Tibial nerve (tissue), 4 donors: ENCODE data around the gene LMLN. TPM values are rescaled to one million over a fixed set of nuclear protein-coding genes. Genes with fewer than 3 reads are reported as not detected.
"Not testable (repeated sequence)": the region's sequence is repeated elsewhere in the genome, so short reads cannot be mapped to it uniquely, and the experiment has no call there.

ENCODE experiments used
- DNase-seq, 2 donors: peaks; one replicate each; pipeline ENCODE4 v3.0.0-alpha.2; 2019; ENCODE audit warnings: low spot score in 2 of 2
- H3K27ac ChIP-seq, 4 donors: fragments of 200-600 bp; sonication (generic) in 3 of 4; one replicate each; pipeline ENCODE4 v1.5.1; 2017 to 2019; ENCODE audit warnings: mild to moderate bottlenecking in 1 of 4
- H3K27me3 ChIP-seq, 2 donors: fragments of 200-600 bp; sonication (generic) in 1 of 2; one replicate each; pipeline versions ENCODE4 v1.5.1 to v1.6.0; 2017 to 2019
- H3K36me3 ChIP-seq, 3 donors: fragments of 200-600 bp; sonication (generic); one replicate each; pipeline ENCODE4 v1.5.1; 2018 to 2019
- H3K4me1 ChIP-seq, 4 donors: fragments of 200-600 bp; sonication (generic) in 3 of 4; one replicate each; pipeline ENCODE4 v1.5.1; 2017 to 2019
- H3K4me3 ChIP-seq, 4 donors: fragments of 200-600 bp; sonication (generic) in 3 of 4; one replicate each; pipeline ENCODE4 v1.5.1; 2017 to 2019; ENCODE audit warnings: mild to moderate bottlenecking in 1 of 4, moderate library complexity in 1 of 4
- H3K9me3 ChIP-seq, 4 donors: fragments of 200-600 bp; sonication (generic) in 3 of 4; one replicate each; pipeline ENCODE4 v1.5.1; 2017 to 2019
- EP300 ChIP-seq, 2 donors: sonication (generic); formaldehyde crosslinking; IDR thresholded peaks; one replicate each; pipeline ENCODE4 v1.6.1; 2017; ENCODE audit warnings: antibody characterized with exemption in 2 of 2, mild to moderate bottlenecking in 1 of 2
- POLR2A ChIP-seq, 2 donors: fragments of 450-650 bp; IDR thresholded peaks; one replicate each; pipeline ENCODE4 v1.6.1; 2017; ENCODE audit warnings: antibody characterized with exemption in 2 of 2, mild to moderate bottlenecking in 2 of 2, moderate library complexity in 2 of 2
- WGBS, 2 donors: methylation state at CpG; one replicate each; pipeline ENCODE4 v1.1.5; 2018; 5-methylcytosine and 5-hydroxymethylcytosine counted together
- total RNA-seq, 4 donors: library from RNA; depleted of rRNA; stranded (reverse); fragments of >200 nt; gene quantifications; one replicate each; pipeline ENCODE4 v1.1.0, GENCODE V29; 2016
- TF ChIP-seq, protein P1 (sequence below), 5 experiments: fragments of 200-600 bp in 3 of 5; fragments of 450-650 bp in 2 of 5; sonication (generic) in 3 of 5; IDR thresholded peaks; one replicate each; pipeline ENCODE4 v1.5.1; 2016 to 2019; ENCODE audit warnings: antibody characterized with exemption in 5 of 5, mild to moderate bottlenecking in 3 of 5, moderate library complexity in 2 of 5

LMLN gene, protein sequence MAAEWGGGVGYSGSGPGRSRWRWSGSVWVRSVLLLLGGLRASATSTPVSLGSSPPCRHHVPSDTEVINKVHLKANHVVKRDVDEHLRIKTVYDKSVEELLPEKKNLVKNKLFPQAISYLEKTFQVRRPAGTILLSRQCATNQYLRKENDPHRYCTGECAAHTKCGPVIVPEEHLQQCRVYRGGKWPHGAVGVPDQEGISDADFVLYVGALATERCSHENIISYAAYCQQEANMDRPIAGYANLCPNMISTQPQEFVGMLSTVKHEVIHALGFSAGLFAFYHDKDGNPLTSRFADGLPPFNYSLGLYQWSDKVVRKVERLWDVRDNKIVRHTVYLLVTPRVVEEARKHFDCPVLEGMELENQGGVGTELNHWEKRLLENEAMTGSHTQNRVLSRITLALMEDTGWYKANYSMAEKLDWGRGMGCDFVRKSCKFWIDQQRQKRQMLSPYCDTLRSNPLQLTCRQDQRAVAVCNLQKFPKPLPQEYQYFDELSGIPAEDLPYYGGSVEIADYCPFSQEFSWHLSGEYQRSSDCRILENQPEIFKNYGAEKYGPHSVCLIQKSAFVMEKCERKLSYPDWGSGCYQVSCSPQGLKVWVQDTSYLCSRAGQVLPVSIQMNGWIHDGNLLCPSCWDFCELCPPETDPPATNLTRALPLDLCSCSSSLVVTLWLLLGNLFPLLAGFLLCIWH
- total RNA-seq, result 1 to 10 TPM; 5.7 to 9.0 (median 7.1) TPM

DNA sequence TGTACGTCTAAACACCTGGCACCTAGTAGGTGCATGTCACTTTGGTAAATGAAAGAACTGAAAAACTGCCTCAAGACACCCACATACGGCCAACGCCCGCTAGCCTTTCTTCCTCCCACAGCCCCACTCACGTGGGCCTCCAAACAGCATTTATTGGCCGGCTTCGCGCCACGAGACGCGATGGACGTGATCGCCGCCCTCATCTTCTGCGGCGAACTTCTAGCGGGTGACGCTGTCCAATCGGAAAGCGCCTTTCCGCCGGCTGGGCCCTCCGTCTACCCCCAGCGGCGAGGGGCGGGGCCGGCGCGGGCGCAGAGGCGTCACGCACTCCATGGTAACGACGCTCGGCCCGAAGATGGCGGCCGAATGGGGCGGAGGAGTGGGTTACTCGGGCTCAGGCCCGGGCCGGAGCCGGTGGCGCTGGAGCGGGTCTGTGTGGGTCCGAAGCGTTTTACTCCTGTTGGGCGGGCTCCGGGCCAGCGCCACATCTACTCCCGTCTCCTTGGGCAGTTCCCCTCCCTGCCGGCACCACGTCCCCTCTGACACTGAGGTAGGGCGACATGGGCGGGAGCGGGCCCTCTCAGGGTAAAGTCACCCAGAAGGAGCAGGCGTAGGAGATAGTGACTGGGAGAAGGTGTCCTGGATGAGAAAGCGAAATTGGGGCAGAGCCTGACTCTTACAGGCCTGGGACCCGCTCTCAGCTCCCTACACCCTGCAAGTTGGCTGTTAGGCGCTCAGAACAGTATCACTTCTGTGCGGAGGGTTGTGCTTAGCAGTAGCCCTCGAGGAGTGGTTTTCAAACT, at the start of gene LMLN:
Gene LMLN (plus strand): TSS at position 327 of the 803 bp plus-strand sequence. CDS start 29 bp downstream, at position 356.
- TF ChIP-seq POLR2A (IDR thresholded peaks at IDR 0.05), result peak; percentile 44 to 70
- peak; percentile 80 to 94 for TF ChIP-seq EP300 (IDR thresholded peaks at IDR 0.05)
- TF ChIP-seq, protein P1, sequence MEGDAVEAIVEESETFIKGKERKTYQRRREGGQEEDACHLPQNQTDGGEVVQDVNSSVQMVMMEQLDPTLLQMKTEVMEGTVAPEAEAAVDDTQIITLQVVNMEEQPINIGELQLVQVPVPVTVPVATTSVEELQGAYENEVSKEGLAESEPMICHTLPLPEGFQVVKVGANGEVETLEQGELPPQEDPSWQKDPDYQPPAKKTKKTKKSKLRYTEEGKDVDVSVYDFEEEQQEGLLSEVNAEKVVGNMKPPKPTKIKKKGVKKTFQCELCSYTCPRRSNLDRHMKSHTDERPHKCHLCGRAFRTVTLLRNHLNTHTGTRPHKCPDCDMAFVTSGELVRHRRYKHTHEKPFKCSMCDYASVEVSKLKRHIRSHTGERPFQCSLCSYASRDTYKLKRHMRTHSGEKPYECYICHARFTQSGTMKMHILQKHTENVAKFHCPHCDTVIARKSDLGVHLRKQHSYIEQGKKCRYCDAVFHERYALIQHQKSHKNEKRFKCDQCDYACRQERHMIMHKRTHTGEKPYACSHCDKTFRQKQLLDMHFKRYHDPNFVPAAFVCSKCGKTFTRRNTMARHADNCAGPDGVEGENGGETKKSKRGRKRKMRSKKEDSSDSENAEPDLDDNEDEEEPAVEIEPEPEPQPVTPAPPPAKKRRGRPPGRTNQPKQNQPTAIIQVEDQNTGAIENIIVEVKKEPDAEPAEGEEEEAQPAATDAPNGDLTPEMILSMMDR (IDR thresholded peaks at IDR 0.05), result peak in 1 of 5 experiments; percentile 37
- peaks cover 0 to 20% (median 5%) of the 10 kb centered on the region in 3 donors for H3K36me3 ChIP-seq
- peak within 1 kb of the TSS; percentile 70 to 92 (median 78) for H3K4me3 ChIP-seq
- 0 to 1% methylated on average over 18 to 57 of the region's 62 CpGs for WGBS, 2 donors
- no peaks in the 10 kb centered on the region for H3K9me3 ChIP-seq
- peak within 1 kb of the TSS; percentile 6 to 85 (median 79) for H3K27ac ChIP-seq
- H3K27me3 ChIP-seq, result no peaks in the 10 kb centered on the region
- peaks cover 0 to 42% (median 20%) of the 10 kb centered on the region in 4 donors for H3K4me1 ChIP-seq
- DNase-seq, result peak; percentile 88 to 89

DNA sequence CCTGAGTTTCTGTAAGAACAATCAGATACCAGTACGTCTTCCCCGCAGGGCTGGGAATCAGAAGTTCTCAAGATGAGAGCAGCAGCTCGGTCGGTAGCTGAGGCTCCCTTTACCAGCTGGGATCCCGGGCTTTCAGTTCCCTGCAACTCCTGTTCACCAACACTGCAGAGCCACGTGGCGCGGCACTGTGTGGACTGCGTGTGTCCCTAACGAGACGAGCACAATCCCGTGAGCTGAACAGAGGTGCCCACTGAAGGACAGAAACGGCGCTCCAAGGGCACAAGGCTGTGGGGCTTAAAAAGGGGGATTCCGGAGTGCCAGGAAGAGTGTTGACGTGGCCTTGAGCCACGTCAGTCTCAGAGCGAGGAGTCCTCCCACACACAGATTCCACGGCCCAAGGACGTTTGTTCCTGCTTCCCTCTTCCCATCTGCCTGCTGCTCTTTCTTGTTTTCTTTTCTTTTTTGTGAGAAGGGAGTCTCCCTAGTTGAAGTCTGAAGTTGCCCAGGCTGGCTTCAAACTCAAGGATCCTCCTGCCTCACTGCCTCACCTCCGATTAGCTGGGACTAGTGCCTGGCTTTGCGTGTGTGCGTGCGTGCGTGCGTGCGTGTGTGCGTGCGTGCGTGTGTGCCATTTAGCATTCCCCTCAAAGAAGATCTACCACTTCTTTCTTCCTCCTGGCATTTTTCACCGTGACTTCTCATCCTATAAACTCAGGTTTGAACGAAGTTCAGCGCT, 47.1 kb upstream of the LMLN start:
- peaks cover 0 to 4% (median 0%) of the 10 kb centered on the region in 3 donors for H3K36me3 ChIP-seq
- no peaks in the 10 kb centered on the region for H3K9me3 ChIP-seq
- no peaks in the 10 kb centered on the region for H3K27me3 ChIP-seq
- peak overlapping the region in 2 of 4 donors; percentile 33 to 42 for H3K27ac ChIP-seq
- DNase-seq, result no peak
- peak overlapping the region in 1 of 4 donors; percentile 27 for H3K4me3 ChIP-seq
- WGBS, 2 donors, result 83% methylated on average over 33 of the region's 33 CpGs
- H3K4me1 ChIP-seq, result no peaks in the 10 kb centered on the region
- no peak for TF ChIP-seq POLR2A (IDR thresholded peaks at IDR 0.05)
- no peak for TF ChIP-seq EP300 (IDR thresholded peaks at IDR 0.05)
- TF ChIP-seq, protein P1 (IDR thresholded peaks at IDR 0.05), result no peak

DNA sequence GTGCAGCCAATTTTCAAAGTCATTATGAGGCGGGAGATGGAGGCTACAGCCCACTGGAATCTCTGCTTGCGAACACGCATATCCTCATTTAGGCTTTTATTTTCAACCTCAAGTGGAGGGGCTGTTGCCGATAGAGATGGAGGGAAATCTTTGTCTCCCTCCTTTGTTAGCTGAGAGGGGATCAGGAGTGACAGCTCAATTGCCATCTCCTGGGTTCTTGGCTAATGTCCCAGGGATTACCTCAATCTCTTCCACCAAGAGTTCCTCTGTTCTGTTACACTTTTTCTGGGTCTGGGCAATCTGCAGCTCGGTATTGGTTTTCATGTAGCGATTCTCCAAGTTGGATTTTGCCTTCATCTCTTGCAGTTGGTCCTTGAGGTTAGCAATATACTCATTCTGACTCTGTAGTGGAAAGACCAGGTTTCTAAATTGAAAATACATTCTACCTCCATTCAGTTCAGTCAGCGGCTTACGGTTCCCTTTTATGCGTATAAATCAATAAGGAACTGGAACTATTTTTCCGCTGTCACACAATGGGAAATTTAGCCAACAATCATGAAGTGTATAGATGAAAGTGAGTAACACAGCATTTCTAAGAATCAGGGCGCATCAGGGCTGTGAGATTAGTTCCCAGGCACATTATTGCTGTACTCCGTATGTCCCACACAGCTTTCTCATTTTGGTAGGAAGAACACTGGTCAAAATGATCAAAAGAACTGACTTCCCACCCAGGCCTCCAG, 46.2 kb upstream of the LMLN start:
- 93 to 97% methylated on average over 12 of the region's 12 CpGs for whole genome bisulfite sequencing, 2 donors
- no peak overlapping the region for H3K27ac ChIP-seq
- no peak overlapping the region for H3K4me3 ChIP-seq
- no peaks in the 10 kb centered on the region for H3K27me3 ChIP-seq
- no peak for TF ChIP-seq EP300 (IDR thresholded peaks at IDR 0.05)
- TF ChIP-seq POLR2A (IDR thresholded peaks at IDR 0.05), result no peak
- TF ChIP-seq, protein P1 (IDR thresholded peaks at IDR 0.05), result no peak
- DNase-seq, result no peak
- H3K4me1 ChIP-seq, result no peaks in the 10 kb centered on the region
- H3K9me3 ChIP-seq, result no peaks in the 10 kb centered on the region
- peaks cover 0 to 7% (median 0%) of the 10 kb centered on the region in 3 donors for H3K36me3 ChIP-seq

DNA sequence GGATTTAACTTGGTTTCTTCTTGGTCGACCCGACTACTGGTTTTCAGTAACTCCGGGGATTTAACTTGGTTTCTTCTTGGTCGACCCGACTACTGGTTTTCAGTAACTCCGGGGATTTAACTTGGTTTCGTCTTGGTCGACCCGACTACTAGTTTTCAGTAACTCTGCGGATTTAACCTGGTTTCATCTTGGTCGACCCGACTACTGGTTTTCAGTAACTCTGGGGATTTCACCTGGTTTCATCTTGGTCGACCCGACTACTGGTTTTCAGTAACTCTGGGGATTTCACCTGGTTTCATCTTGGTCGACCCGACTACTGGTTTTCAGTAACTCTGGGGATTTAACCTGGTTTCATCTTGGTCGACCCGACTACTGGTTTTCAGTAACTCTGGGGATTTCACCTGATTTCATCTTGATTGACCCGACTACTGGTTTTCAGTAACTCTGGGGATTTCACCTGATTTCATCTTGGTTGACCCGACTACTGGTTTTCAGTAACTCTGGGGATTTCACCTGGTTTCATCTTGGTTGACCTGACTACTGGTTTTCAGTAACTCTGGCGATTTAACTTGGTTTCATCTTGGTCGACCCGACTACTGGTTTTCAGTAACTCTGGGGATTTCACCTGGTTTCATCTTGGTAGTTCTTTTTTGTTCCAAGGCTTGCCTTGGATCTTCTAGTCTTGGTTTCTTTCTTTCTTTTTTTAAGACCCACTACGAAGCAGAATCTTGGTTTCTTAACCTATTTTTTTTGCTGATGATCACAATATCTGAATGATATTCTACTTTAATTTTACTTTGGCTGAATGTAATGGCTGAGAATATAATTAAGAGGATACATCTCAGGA, 38.4 kb upstream of the LMLN start:
- WGBS, 2 donors, result 89 to 92% methylated on average over 22 to 24 of the region's 24 CpGs

More for the DNA sequence above, 38.4 kb upstream of the LMLN start:
- H3K4me1 ChIP-seq, H3K9me3 ChIP-seq, H3K27me3 ChIP-seq, H3K4me3 ChIP-seq, DNase-seq, H3K27ac ChIP-seq: not testable (repeated sequence)
- H3K36me3 ChIP-seq, result peaks cover 0 to 35% (median 13%) of the 10 kb centered on the region in 3 donors
